NCI-H146 treated with DMSO at 0.1 percent for 48 hours (cell line): Measurements from ENCODE around the gene INPP5A.

Experiments
- DNase-seq: peaks from one replicate; lab custom pipeline; 2025; ENCODE audit not compliant: unreplicated experiment; lab: John Stamatoyannopoulos, UW

Gene INPP5A

DNA sequence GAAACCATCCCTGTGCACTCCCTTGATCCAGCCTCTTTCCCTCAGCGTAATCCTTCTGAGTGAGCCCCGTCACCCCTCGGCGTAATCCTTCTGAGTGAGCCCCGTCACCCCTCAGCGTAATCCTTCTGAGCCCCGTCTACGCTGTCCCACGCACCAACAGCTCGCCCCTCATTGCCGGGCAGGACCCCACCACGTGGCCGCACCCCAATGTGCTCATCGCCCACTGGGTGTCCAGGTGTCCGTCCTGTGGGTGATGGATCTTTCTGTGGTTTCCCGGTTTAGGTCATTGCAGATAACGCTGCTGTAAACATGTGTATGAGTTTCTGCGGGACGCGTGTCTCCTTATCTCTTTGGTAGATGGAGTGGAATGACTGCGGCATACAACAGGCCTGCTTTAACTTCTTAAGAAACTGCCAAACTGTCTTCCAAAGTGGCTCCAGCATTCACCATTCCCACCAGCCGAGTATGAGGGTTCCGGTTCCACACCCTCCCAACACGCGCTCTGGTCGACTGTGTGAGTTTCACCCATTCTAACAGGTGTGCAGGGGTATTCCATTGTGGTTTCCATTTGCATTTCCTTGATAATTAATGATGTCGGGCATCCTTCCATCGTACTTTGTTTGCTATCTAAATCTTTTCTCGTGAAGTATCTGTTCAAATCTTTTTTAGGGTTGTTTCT, 290.4 kb downstream of the INPP5A start:
- no peak for DNase-seq

DNA sequence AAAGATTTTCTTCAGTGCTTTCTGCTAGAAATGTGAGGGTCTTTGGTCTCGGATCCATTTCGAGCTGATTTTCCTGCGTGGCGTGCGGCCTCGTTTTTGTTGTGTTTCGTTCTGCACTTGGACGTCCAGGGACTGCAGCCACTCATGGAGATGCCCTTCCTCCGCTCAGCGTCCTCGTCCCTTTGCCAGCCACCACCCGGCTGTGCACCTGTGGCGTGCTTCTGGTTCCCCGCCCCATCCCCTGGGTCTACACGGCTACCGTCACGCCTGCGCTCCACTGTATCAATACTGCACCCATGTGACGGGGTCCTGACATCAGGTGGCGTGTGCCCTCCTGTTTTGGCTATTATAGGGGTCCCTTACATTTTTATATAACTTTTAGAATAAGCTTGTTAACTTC, 291.1 kb downstream of the INPP5A start:
- DNase-seq, result no peak

- no peak for DNase-seq
Observed at GRCh38 chr10:132829403-132829802, 291.8 kb downstream of the INPP5A start.

DNA sequence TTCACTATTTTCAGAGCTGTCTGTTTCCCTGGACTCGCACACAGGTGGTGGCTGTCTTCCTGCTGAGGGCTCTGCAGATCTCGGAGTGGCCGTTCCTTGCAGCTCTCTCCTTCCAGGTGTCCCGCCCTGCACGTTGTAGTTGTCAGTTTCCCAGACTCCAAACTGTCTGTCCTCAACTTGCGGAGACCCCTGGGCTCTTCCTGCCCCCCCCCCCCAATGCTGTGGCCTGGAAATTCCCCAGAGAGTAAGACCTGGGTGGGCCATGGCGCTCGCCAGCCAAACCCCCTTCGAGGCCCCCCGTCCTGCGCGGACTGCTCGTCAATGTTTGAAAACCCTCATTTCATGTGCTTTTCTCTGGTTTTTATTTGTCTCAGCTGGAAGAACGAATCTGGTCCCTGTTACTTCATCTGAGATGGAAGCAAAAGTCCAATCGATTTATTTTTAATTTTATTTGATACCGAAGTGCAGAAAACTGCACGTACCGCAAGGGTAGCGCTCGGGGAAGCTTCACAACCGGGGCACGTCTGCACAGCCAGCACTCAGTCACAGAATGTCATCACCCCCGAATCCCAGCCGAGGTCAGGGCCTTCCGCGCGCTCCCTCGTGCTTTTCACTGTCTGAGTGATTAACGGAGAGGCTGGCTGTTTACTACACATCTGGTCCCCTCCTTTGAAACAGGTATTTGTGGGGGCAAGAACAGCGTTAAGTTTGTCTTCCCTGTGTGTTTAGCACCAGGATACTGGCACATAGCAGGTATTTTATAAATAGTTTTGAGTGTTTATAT, 294.8 kb downstream of the INPP5A start:
- DNase-seq, result no peak
